ENCODE results near the gene SLC25A6. TPM values are rescaled to one million over a fixed set of nuclear protein-coding genes. Genes with fewer than 3 reads are reported as not detected.

Gene SLC25A6
- total and polyA plus RNA-seq, 9 of the 15 experiments (the other 6 are each of a cell fraction or from before 2014, with no cell fraction given), result 24.6 to 330 (median 129) TPM

DNA sequence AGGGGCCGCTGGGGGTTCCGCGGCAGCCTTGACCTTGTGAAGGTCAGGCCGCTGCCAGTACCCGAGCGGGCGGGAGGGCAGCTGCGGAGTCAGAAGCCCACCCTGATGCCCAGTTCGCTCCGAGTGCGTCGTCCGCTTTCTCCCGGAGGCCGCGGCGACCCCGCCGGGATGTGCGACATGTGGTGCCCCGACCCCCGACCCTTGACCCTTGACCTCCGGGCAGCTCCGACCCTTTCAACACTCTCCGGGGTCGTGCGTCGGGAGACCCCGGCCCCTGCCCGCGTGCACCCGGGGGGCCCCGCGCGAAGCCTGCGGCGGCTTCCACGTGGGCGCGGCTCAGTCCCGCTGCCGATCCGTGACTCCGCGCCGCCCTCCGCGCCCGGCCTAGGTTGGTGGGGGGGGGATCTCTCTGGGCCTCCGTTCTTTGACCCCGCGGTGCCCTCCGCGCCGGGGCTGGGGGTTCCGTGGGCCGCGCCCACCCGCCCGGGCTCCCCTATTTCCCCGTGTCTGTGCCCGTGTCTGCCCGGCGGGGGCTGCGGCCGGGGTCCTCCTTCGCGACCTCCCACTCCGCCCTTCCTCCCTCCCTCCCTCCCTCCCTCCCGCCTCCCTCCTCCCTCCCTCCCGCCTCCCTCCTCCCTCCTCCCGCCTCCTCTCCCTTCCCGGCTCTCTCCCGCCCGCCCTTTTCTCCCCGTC, 609 bp upstream of the SLC25A6 start (continued):
- TF ChIP-seq REST (IDR thresholded peaks at IDR 0.05; ENCODE audit: borderline replicate concordance), result no peak
- peak; percentile 88 for TF ChIP-seq REST (CRISPR knock-in tag; IDR thresholded peaks at IDR 0.05; ENCODE audit: low read depth)
- TF ChIP-seq E2F6 (IDR thresholded peaks at IDR 0.05; ENCODE audit: borderline replicate concordance in 1 of 2, extremely low read depth in 1 of 2, insufficient read depth in 1 of 2, insufficient read length in 1 of 2, low read depth in 1 of 2, low read length in 1 of 2, poor library complexity in 1 of 2, severe bottlenecking in 1 of 2), result peak; percentile 53 to 79
- TF ChIP-seq ZBTB8A (IDR thresholded peaks at IDR 0.05; ENCODE audit: partially characterized antibody), result no peak
- TF ChIP-seq CREB3L1 (IDR thresholded peaks at IDR 0.05; ENCODE audit: borderline replicate concordance, low read depth), result peak; percentile 75
- TF ChIP-seq ESRRB (CRISPR knock-in tag; IDR thresholded peaks at IDR 0.05; ENCODE audit: borderline replicate concordance), result no peak
- TF ChIP-seq, protein P1, sequence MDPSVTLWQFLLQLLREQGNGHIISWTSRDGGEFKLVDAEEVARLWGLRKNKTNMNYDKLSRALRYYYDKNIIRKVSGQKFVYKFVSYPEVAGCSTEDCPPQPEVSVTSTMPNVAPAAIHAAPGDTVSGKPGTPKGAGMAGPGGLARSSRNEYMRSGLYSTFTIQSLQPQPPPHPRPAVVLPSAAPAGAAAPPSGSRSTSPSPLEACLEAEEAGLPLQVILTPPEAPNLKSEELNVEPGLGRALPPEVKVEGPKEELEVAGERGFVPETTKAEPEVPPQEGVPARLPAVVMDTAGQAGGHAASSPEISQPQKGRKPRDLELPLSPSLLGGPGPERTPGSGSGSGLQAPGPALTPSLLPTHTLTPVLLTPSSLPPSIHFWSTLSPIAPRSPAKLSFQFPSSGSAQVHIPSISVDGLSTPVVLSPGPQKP (CRISPR knock-in tag; IDR thresholded peaks at IDR 0.05), result no peak
- TF ChIP-seq, protein P2, sequence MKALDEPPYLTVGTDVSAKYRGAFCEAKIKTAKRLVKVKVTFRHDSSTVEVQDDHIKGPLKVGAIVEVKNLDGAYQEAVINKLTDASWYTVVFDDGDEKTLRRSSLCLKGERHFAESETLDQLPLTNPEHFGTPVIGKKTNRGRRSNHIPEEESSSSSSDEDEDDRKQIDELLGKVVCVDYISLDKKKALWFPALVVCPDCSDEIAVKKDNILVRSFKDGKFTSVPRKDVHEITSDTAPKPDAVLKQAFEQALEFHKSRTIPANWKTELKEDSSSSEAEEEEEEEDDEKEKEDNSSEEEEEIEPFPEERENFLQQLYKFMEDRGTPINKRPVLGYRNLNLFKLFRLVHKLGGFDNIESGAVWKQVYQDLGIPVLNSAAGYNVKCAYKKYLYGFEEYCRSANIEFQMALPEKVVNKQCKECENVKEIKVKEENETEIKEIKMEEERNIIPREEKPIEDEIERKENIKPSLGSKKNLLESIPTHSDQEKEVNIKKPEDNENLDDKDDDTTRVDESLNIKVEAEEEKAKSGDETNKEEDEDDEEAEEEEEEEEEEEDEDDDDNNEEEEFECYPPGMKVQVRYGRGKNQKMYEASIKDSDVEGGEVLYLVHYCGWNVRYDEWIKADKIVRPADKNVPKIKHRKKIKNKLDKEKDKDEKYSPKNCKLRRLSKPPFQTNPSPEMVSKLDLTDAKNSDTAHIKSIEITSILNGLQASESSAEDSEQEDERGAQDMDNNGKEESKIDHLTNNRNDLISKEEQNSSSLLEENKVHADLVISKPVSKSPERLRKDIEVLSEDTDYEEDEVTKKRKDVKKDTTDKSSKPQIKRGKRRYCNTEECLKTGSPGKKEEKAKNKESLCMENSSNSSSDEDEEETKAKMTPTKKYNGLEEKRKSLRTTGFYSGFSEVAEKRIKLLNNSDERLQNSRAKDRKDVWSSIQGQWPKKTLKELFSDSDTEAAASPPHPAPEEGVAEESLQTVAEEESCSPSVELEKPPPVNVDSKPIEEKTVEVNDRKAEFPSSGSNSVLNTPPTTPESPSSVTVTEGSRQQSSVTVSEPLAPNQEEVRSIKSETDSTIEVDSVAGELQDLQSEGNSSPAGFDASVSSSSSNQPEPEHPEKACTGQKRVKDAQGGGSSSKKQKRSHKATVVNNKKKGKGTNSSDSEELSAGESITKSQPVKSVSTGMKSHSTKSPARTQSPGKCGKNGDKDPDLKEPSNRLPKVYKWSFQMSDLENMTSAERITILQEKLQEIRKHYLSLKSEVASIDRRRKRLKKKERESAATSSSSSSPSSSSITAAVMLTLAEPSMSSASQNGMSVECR (CRISPR knock-in tag; IDR thresholded peaks at IDR 0.05), result no peak

Data from K562 (cell line).